Esophagus muscularis mucosa (tissue), 3 donors: ENCODE data around the gene TSEN54.

ENCODE experiments used
- POLR2A ChIP-seq: fragments of 450-650 bp; IDR thresholded peaks from one replicate; pipeline ENCODE4 v1.6.1; 2017; ENCODE audit warnings: antibody characterized with exemption, moderate library complexity, mild to moderate bottlenecking, low read depth
- TF ChIP-seq, protein P1 (sequence below), 3 experiments: fragments of 200-600 bp in 2 of 3; fragments of 450-650 bp in 1 of 3; sonication (generic) in 2 of 3; IDR thresholded peaks; one replicate each; pipeline ENCODE4 v1.5.1; 2017 to 2019; ENCODE audit warnings: antibody characterized with exemption in 3 of 3, mild to moderate bottlenecking in 2 of 3, moderate library complexity in 1 of 3

DNA sequence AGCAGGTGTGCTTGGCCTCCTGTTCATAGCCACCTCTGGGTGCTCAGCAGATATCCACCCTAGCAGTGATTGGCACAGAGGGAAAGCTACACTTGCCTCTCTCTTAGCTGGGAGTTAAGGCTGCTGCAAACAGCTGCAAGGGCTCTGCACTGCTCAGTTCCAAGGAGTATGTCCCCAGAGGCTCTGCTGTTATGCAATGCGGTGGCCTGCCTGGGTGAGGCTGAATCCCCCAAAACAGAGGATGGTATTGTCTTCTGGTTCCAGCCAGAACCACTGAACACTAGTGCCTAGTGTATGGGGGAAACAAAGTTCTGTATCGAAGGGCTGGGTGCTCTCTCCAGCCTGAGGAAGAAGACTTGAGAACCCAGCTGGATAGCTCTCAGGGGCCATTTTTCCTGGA lies 43.1 kb upstream of the TSEN54 start:
- no peak for TF ChIP-seq POLR2A
- TF ChIP-seq, protein P1, sequence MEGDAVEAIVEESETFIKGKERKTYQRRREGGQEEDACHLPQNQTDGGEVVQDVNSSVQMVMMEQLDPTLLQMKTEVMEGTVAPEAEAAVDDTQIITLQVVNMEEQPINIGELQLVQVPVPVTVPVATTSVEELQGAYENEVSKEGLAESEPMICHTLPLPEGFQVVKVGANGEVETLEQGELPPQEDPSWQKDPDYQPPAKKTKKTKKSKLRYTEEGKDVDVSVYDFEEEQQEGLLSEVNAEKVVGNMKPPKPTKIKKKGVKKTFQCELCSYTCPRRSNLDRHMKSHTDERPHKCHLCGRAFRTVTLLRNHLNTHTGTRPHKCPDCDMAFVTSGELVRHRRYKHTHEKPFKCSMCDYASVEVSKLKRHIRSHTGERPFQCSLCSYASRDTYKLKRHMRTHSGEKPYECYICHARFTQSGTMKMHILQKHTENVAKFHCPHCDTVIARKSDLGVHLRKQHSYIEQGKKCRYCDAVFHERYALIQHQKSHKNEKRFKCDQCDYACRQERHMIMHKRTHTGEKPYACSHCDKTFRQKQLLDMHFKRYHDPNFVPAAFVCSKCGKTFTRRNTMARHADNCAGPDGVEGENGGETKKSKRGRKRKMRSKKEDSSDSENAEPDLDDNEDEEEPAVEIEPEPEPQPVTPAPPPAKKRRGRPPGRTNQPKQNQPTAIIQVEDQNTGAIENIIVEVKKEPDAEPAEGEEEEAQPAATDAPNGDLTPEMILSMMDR (IDR thresholded peaks at IDR 0.05): no peak
